Right lobe of liver (tissue), 4 donors: Measurements from ENCODE around the gene TRPV2.

Source experiments
- CTCF ChIP-seq, 4 donors: fragments of 200-600 bp in 3 of 4; fragments of 450-650 bp in 1 of 4; IDR thresholded peaks; one replicate each; pipeline versions ENCODE4 v1.5.1 to v1.8.0; 2016 to 2022; ENCODE audit warnings: antibody characterized with exemption in 4 of 4, mild to moderate bottlenecking in 2 of 4
- POLR2A ChIP-seq: fragments of 450-650 bp; IDR thresholded peaks from one replicate; pipeline ENCODE4 v1.6.1; 2017; ENCODE audit warnings: antibody characterized with exemption, mild to moderate bottlenecking
- donor health status: DM: no; HTN: no; CAD: no.
- donor health status: DM: no; HTN: no; CAD: no.
- donor health status: DM: no; HTN: yes; CAD: no.

DNA sequence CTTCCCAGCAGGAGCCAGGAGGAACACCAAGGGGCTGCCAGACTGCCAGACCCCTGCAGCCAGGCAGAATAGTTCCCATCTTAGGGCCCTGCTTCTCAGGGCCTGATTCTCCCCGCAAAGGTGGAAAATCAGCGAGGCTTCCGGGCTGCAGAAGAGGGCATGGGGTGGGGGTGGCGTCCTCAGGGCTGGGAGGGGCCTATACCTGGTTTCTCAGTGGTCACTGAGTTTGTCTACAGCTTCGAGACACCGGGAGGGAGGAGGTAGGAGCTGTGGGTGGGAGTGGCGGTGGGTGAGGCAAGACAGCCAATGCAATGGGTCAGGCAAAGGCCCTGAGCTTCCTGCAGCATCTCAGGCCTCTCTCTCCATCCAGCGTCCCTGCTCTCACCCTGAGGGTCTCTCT lies 62.3 kb downstream of the TRPV2 start:
- TF ChIP-seq CTCF (IDR thresholded peaks at IDR 0.05), result no peak
- no peak for TF ChIP-seq POLR2A
